NCI-H2227 (cell line): ENCODE results near the gene NAALAD2.

Experiments used
- DNase-seq: peaks from one replicate; lab custom pipeline; 2025; ENCODE audit not compliant: unreplicated experiment; lab: John Stamatoyannopoulos, UW

NAALAD2 gene

DNA sequence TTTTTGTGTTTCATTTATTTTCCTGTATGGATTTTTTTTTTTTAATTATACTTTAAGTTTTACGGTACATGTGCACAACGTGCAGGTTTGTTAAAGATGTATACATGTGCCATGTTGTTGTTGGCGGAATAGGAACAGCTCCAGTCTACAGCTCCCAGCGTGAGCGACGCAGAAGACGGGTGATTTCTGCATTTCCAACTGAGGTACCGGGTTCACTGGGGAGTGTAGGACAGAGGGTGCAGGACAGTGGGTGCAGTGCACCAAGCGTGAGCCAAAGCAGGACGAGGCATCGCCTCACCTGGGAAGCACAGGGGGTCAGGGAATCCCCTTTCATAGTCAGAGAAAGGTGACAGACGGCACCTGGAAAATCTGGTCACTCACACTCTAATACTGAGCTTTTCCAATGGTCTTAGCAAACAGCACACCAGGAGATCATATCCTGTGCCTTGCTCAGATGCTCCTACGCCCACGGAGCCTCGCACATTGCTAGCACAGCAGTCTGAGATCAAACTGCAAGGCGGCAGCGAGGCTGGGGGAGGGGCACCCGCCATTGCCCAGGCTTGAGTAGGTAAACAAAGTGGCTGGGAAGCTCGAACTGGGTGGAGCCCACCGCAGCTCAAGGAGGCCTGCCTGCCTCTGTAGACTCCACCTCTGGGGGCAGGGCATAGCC is 105.6 kb downstream of the NAALAD2 start:
- DNase-seq, result peak; percentile 26

DNA sequence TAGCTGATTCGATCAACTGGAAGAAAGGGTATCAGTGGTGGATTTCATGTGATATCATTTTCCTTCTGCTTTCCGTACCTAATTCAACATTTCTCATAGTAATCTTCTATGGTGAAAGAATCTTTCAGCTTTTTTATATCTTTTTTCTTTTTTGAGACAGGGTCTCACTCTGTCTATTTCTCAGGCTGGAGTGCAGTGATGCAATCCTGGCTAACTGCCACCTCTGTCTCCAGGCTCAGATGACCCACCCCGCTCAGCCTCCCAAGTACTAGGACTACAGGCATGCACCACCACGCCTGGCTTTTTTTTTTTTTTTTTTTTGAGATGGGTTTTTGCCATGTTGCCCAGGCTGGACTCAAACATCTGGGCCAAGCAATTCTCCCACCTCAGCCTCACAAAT is 107.0 kb downstream of the NAALAD2 start:
- peak; percentile 32 for DNase-seq
